IgD-negative memory B cell (primary cell): Measurements from ENCODE around the gene ISYNA1. TPM values are rescaled to one million over a fixed set of nuclear protein-coding genes. Genes with fewer than 3 reads are reported as not detected.

Experiments used
- H3K27ac Mint-ChIP-seq, 3 donors: one replicate each; pipeline ENCODE4 v1.8.0; 2020 to 2022; ENCODE audit warnings: mild to moderate bottlenecking in 3 of 3, mixed read lengths in 3 of 3, moderate library complexity in 1 of 3
- H3K27me3 Mint-ChIP-seq: one replicate; pipeline ENCODE4 v1.8.0; 2021; ENCODE audit warnings: mixed read lengths
- H3K36me3 Mint-ChIP-seq: one replicate; pipeline ENCODE4 v1.8.0; 2020; ENCODE audit warnings: mild to moderate bottlenecking, mixed read lengths
- H3K4me1 Mint-ChIP-seq, 3 donors: one replicate each; pipeline ENCODE4 v1.8.0; 2020 to 2022; ENCODE audit warnings: mixed read lengths in 3 of 3, mild to moderate bottlenecking in 1 of 3
- H3K4me3 Mint-ChIP-seq, 4 donors: one replicate each; pipeline ENCODE4 v1.8.0; 2020 to 2022; ENCODE audit warnings: mild to moderate bottlenecking in 4 of 4, mixed read lengths in 4 of 4, moderate library complexity in 3 of 4
- H3K9me3 Mint-ChIP-seq, 3 donors: one replicate each; pipeline ENCODE4 v1.8.0; 2020 to 2021; ENCODE audit warnings: mixed read lengths in 3 of 3, mild to moderate bottlenecking in 1 of 3
- polyA plus RNA-seq: library from polyadenylated mRNA; unstranded; fragments of 300-500 nt; fragmentation: Illumina TruSeq; gene quantifications from one replicate; pipeline ENCODE4 v1.2.3, GENCODE V29; 2021

The ISYNA1 gene
- polyA plus RNA-seq, 1 donor from 2014 or later: 17.2 TPM

DNA sequence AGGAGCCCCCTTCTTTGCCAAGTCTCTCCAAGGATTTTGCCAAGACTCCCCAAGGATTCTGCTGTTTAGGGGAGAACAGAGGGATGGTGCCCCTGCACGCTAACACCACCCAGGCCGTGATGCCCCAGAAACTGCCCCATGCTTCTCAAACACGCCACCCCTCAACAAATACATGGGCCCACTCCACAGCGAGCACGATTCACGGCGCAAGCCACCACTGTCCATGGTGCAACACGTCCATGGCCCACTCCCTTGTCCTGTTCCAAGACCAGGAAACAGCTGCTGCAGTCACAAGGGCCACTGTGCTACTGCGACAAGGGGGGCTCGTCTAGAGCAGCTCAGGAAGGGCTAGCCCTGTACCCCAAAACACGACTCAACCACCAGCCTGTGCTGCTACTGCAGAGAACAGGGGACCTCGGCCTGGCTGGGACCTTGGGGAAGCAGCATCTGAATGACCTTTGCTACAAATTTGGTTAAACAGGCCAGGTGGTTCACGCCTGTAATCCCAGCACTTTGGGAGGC, 36.5 kb upstream of the ISYNA1 start:
- Mint-ChIP-seq H3K4me3 (no peak overlapping the region), H3K9me3 (no peaks in the 10 kb centered on the region), H3K27ac (peak overlapping the region in 1 of 3 donors; percentile 65), H3K36me3 (no peaks in the 10 kb centered on the region), H3K4me1 (peaks cover 18 to 28% (median 28%) of the 10 kb centered on the region in 3 donors), H3K27me3 (no peaks in the 10 kb centered on the region)

DNA sequence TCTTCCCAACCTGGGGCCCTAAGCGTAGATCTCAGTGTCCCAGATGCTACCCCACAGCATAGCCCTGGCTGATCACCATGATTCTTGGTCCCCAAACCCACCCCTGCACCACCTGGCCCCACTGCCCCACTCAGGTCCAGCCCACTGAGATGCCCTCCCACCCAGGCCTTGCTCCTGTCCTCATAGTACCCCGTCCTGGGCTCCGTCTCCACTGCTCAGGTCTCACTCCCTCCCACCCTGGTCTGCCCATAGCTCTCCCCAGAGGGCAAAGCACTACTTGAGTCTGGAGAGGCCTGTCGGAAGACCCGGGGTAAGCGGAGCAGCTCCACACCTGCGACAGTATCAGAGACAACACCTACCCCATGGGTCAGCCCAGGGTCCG, 35.8 kb upstream of the ISYNA1 start:
- Mint-ChIP-seq H3K27me3 (no peaks in the 10 kb centered on the region), H3K4me1 (peaks cover 11 to 23% (median 23%) of the 10 kb centered on the region in 3 donors), H3K4me3 (no peak overlapping the region), H3K9me3 (no peaks in the 10 kb centered on the region), H3K27ac (peak overlapping the region in 1 of 3 donors; percentile 50), H3K36me3 (no peaks in the 10 kb centered on the region)

DNA sequence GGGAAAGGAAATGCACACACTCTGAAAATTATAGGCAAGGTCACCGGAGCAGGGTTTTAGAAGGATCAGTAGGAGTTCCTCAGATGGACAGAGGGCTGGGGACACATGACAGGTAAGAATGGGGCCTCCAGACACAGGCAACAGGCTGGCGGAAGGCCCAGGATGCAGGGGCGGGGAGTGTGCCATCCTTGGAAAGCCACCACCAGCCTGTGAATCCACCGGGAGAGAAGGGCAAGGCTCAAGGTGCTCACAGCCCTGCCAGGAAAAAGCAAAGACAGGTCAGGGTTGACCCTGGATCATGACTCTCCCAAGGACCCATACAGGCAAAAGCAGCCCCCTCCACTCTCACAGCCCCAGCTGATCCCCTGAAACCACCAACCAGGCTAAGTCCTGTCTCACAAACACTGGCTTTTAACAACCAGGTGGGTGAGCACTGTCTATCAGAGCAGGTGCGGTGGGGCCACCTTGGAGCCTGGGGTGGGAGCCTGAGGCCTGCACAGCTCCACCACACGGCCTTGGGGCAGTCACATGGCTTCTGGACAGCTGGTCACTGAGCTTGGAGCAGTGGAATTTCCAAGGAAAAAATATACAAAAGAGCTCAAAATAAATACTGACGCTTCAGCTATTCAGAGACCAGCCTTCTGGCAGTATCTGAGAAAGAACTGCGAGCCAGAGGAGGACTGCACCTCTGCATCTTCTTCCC, 35.2 kb upstream of the ISYNA1 start:
- no peaks in the 10 kb centered on the region for H3K9me3 Mint-ChIP-seq
- no peak overlapping the region for H3K4me3 Mint-ChIP-seq
- peaks cover 11 to 22% (median 21%) of the 10 kb centered on the region in 3 donors for H3K4me1 Mint-ChIP-seq
- H3K27ac Mint-ChIP-seq: peak overlapping the region in 1 of 3 donors; percentile 50
- no peaks in the 10 kb centered on the region for H3K27me3 Mint-ChIP-seq
- no peaks in the 10 kb centered on the region for H3K36me3 Mint-ChIP-seq

DNA sequence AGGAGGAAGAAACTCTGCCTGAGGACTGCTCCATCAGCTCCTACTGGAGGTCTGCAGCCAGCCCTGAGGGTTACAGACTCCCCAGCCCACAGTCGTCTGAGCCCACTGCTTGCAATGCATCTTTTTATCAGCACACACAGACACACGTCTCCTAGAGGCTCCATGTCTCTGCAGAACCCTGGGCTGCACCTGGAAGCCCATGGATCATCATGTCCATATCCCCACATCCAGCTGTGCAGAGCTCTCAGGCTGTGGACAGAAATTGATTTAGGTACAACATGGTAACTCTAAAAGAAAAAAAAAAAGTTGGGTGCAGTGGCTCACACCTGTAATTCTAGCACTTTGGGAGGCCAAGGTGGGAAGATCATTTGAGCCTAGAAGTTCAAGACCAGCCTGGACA, 32.9 kb upstream of the ISYNA1 start:
- Mint-ChIP-seq H3K4me3 (no peak overlapping the region), H3K27ac (no peak overlapping the region), H3K27me3 (no peaks in the 10 kb centered on the region), H3K36me3 (no peaks in the 10 kb centered on the region), H3K4me1 (peaks cover 5 to 14% (median 5%) of the 10 kb centered on the region in 3 donors), H3K9me3 (no peaks in the 10 kb centered on the region)

DNA sequence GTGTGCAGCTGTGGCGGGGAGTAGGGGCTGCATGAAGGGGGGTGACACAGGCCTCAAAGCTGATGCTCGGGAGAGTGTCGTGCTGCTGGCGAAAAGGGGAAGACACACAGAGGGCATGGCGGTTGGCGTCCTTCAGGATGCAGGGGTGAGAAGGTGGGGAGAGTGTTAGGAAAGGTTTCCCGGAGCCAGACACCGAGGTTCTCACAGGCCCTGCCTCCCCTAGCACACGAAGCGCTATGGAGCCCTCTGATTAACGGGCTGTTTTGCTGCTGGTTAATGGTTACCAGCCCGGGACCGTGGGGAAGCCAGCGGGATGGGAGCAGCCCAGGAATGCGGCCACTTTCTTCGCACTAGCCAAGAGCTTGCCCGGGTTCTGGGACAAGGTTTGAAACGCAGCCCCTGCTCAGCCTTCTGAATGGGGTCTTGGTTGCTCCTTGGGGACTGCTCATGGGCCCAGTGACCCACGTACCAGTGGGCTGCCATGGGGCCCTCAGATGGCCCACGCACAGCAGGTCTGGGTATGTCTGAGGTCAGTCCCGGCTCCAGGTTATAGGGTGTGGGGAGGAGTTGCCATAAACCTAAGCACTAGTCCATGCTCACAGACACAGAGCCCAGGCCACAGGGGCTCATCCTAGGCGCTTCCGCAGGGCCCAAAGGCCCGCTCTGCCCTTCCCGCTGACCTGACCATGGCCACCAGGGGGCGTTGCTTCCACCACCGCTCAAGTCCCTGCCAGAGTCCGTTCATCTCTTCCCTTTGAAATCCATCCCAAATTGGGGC, 31.3 kb upstream of the ISYNA1 start:
- peaks cover 0 to 8% (median 3%) of the 10 kb centered on the region in 3 donors for H3K4me1 Mint-ChIP-seq
- H3K4me3 Mint-ChIP-seq: no peak overlapping the region
- no peaks in the 10 kb centered on the region for H3K36me3 Mint-ChIP-seq
- no peaks in the 10 kb centered on the region for H3K9me3 Mint-ChIP-seq
- peak overlapping the region in 2 of 3 donors; percentile 14 to 16 for H3K27ac Mint-ChIP-seq
- no peaks in the 10 kb centered on the region for H3K27me3 Mint-ChIP-seq

DNA sequence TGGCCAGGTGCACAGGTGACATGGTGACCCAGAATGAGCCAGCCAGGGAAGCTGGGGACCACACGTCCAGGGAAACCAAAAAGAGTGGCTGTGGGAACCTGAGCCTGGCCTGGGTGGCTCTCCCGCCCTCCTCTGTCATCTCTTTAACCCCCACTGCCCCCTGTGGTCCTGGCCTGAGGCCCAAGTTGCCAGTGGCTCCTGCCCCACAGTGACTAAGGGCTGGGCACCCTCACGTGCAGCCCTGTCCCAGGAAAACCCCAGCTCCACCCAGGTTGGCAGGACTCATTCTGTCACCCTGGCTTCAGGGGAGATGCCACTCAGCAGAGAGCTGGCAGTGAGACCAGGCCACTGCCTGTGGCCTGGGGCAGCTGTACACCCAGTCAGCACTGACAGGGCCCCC, 30.6 kb upstream of the ISYNA1 start:
- Mint-ChIP-seq H3K27ac (peak overlapping the region in 1 of 3 donors; percentile 14), H3K27me3 (no peaks in the 10 kb centered on the region), H3K9me3 (no peaks in the 10 kb centered on the region), H3K4me3 (no peak overlapping the region), H3K36me3 (no peaks in the 10 kb centered on the region), H3K4me1 (peaks cover 0 to 8% (median 3%) of the 10 kb centered on the region in 3 donors)

DNA sequence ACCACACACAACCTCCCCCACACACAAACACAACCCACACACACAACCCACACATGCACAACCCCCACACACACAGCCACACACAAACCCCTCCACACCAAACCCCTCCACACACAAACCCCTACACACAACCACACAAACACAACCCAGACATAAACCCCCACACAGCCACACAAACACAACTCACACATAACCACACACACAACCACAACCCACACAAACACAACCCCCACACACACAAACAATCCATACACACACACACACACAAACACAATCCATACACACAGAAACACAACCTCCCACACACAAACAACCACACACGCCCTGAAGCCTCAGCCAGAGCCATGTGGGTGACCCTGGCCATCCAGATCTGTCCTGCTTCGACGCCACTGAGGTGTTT, 30.0 kb upstream of the ISYNA1 start:
- no peaks in the 10 kb centered on the region for H3K36me3 Mint-ChIP-seq
- H3K27me3 Mint-ChIP-seq: no peaks in the 10 kb centered on the region
- H3K27ac Mint-ChIP-seq: peak overlapping the region in 1 of 3 donors; percentile 2
- H3K9me3 Mint-ChIP-seq: no peaks in the 10 kb centered on the region
- peaks cover under 1 to 7% (median 3%) of the 10 kb centered on the region in 3 donors for H3K4me1 Mint-ChIP-seq
- no peak overlapping the region for H3K4me3 Mint-ChIP-seq

DNA sequence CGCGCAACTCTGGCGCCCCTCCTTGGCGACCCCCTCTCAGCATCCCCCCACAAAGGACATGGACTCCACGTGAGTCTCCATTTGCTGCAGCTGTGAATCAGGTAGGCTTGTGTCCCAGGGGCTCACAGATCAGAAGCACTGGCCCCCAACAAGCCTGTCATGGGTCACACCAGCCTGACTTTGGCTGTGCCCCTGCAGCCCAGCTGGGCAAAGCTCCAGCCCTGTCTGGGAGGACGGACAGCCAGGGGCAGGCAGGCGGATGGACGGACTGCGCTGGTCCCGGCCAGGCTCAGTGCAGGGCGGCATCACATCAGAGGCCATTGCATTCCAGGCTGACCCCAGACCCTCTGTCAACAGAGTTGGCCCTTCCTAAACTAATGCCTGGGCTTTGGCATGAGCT, 28.4 kb upstream of the ISYNA1 start:
- Mint-ChIP-seq H3K27ac (no peak overlapping the region), H3K36me3 (peaks cover 2% of the 10 kb centered on the region), H3K4me3 (no peak overlapping the region), H3K9me3 (no peaks in the 10 kb centered on the region), H3K4me1 (peaks cover 0 to 5% (median 3%) of the 10 kb centered on the region in 3 donors), H3K27me3 (no peaks in the 10 kb centered on the region)

DNA sequence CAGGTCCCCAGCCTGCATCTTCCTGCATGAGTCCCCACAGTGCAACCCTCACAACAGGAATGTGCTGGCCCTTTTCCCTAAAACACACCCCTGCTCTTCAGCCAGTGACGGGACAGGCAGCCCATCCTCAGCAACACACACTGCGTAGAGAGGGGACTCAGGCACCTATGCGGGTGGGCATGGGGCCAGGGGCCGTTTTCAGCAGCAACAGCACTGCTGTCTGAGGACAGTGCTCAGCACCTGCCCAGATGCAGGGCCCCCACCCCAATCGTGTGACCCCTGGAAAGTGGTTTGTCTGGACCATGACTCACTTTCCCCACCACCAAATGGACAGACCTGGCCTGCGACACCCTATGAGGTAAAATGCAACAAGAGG, 28.0 kb upstream of the ISYNA1 start:
- H3K36me3 Mint-ChIP-seq: peaks cover 2% of the 10 kb centered on the region
- H3K27ac Mint-ChIP-seq: no peak overlapping the region
- H3K4me3 Mint-ChIP-seq: no peak overlapping the region
- no peaks in the 10 kb centered on the region for H3K27me3 Mint-ChIP-seq
- H3K9me3 Mint-ChIP-seq: no peaks in the 10 kb centered on the region
- H3K4me1 Mint-ChIP-seq: peaks cover 0 to 5% (median 3%) of the 10 kb centered on the region in 3 donors

DNA sequence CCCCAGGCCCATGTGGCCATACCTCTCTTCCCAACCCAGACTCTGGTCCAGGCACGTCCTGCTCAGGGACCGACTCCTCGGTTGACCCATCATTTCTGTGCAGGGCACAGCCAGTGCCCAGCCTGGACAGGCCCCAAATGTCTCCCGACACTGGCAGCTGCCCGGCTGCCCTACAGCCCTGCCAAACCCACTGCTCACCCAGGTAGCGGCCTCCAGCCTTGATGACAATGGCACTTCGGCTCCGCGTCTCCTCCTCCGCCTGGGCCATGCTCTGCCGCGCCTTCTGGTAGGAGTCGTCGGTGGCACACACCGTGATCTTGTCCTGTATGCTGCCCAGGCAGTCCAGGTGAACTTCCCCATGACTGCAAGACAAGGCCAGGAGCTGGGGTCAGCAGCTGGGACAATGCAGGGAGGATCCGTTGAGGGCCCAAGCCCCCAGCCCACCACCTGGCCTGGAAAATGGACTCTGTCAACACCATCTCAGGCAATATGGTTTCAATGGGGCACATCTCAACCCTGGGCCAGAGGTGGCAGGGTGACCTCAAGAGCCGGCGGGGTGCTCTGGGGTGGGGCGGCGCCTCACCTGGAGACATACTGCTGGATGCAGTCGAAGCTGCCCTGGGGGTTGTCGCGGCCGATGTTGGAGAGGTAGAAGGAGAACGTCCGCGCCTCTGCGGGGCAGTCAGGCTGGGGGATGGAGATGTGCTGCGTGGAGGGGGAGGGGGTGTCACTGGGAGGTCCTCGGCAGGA, 27.5 kb upstream of the ISYNA1 start:
- H3K4me3 Mint-ChIP-seq: no peak overlapping the region
- H3K9me3 Mint-ChIP-seq: no peaks in the 10 kb centered on the region
- peaks cover 2% of the 10 kb centered on the region for H3K36me3 Mint-ChIP-seq
- H3K27me3 Mint-ChIP-seq: no peaks in the 10 kb centered on the region
- peaks cover 0 to 5% (median 3%) of the 10 kb centered on the region in 3 donors for H3K4me1 Mint-ChIP-seq
- peak overlapping the region in 1 of 3 donors; percentile 77 for H3K27ac Mint-ChIP-seq

DNA sequence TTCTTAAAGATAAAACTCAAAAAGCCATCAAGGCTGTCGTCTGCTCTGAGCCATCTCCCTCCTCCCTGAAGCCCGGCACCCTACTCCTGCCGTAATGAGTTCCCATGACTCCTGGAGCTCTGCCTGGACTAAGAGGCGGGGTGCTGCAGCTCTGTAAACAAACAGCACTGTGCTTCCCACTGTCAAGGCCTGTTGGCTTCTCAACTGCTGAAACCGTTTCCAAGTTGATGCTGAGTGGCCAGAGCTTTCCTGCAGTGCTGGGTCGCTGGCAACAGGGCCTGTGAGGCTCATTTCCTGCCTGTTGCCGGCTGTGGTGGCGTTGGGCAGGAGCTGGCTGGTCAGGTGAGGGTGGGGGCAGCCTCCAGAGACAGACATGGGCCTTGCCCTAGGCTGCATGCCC, 26.7 kb upstream of the ISYNA1 start:
- H3K27me3 Mint-ChIP-seq: no peaks in the 10 kb centered on the region
- H3K27ac Mint-ChIP-seq: peak overlapping the region in 1 of 3 donors; percentile 77
- peaks cover 2% of the 10 kb centered on the region for H3K36me3 Mint-ChIP-seq

DNA sequence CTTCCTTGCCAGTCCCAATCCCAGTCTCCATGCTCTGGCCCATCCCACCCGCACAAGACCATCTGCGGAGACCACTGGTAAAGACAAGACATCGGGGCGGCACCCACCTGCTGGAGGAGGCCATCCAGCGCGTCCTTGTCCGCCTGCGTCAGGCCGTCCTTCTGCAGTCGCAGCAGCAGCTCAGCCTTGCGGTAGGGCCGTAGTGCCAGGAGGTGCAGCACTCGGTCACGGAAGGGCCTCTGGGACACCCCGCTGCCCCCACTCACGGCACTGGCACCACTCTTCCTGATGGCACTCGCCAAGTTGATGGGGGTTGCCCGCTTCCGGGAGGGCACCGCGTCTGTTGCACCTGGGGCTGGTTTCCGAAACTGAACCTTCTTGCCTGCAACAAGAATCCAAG, 23.5 kb upstream of the ISYNA1 start:
- Mint-ChIP-seq H3K4me3 (peak overlapping the region in 1 of 4 donors; percentile 36), H3K4me1 (peaks cover 0 to 5% (median 3%) of the 10 kb centered on the region in 3 donors), H3K9me3 (no peaks in the 10 kb centered on the region), H3K27ac (peak overlapping the region in 1 of 3 donors; percentile 76), H3K27me3 (no peaks in the 10 kb centered on the region), H3K36me3 (peaks cover 2% of the 10 kb centered on the region)

More for the DNA sequence above, 26.7 kb upstream of the ISYNA1 start:
- peaks cover 0 to 5% (median 3%) of the 10 kb centered on the region in 3 donors for H3K4me1 Mint-ChIP-seq
- H3K4me3 Mint-ChIP-seq: no peak overlapping the region
- no peaks in the 10 kb centered on the region for H3K9me3 Mint-ChIP-seq

DNA sequence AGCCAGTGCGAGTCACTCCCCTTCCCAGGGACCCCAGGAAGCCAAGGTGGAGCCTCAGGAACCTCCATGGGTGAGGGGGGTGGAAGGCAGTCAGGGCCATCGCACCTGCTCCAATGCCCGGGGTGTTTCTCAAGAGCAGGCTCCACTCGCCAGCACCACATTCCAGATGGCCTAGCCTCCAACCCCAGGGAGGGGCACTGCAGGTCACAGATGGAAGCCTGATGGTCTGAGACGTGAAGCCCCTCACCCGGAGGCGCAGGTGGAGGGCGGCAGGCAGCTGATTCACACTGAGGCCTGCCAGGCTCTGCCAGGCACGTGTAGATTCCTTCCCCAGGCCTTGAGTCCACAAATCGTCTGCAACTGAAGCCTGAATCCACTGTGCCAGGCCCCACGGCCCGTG, 23.0 kb upstream of the ISYNA1 start:
- no peaks in the 10 kb centered on the region for H3K27me3 Mint-ChIP-seq
- no peak overlapping the region for H3K4me3 Mint-ChIP-seq
- no peak overlapping the region for H3K27ac Mint-ChIP-seq
- peaks cover 6% of the 10 kb centered on the region for H3K36me3 Mint-ChIP-seq
- no peaks in the 10 kb centered on the region for H3K9me3 Mint-ChIP-seq
- H3K4me1 Mint-ChIP-seq: peaks cover 0 to 7% (median 3%) of the 10 kb centered on the region in 3 donors

DNA sequence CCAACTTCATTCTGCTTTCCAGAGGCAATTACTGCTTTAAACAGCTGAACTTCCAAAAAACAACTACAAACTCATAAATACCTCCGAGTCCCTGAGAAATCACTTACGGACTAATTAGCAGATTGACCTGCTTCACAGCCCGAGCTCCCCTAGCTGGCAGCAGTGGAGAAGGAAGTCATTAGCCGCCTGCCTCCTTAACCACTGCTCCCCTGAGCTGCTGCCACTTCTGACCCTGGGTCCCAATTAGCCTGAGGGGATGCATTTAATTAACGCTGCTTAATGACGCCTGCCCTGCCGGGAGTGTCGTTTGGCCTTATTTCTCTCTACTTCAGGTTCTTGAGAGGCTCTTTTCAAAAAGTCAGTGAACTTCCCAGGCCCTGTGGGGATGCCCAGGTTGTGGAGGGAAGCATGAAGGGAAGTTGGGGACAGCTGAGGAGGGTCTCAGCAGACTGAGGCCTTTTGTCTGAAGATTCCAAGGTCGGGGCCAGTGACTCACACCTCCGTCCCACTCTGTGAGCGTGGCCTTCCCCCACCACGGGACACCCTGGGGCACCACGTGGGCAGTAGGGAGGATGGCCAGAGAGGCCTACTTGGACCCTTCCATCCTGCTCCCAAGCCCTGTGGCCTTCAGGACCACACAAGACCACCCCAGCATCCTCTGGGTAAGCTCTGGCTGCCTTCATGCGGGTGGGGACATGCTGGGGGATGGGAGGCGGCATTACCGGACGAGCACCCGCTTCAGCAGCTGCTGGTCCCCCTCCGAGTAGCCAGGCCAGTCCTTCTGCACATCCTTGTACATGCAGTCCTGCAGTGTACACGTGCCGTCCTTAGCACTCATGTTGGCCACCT, 19.8 kb upstream of the ISYNA1 start:
- Mint-ChIP-seq H3K4me1 (peaks cover 0 to 6% (median 0%) of the 10 kb centered on the region in 3 donors), H3K4me3 (peak overlapping the region in 1 of 4 donors; percentile 61), H3K36me3 (peaks cover 6% of the 10 kb centered on the region), H3K27ac (no peak overlapping the region), H3K9me3 (no peaks in the 10 kb centered on the region), H3K27me3 (no peaks in the 10 kb centered on the region)
